Karpas-422 (cell line): ENCODE data around the gene LINGO1. TPM values are rescaled to one million over a fixed set of nuclear protein-coding genes. Genes with fewer than 3 reads are reported as not detected.

Experiments
- DNase-seq: peaks from one replicate; pipeline ENCODE4 v3.0.0-alpha.2; 2015
- H2AFZ ChIP-seq: fragments of 200-600 bp; sonication (generic); 2 replicates; pipeline ENCODE4 v1.6.1; 2014; ENCODE audit warnings: antibody characterized with exemption, low read length, mixed read lengths
- H3K27ac ChIP-seq: fragments of 200-600 bp; sonication (generic); 2 replicates; pipeline ENCODE4 v1.5.1; 2014; ENCODE audit warnings: mild to moderate bottlenecking, low read length, moderate library complexity
- H3K27me3 ChIP-seq: fragments of 200-600 bp; sonication (generic); 2 replicates; pipeline ENCODE4 v1.6.1; 2014; ENCODE audit warnings: low read length, mixed read lengths
- H3K36me3 ChIP-seq: fragments of 200-600 bp; sonication (generic); 2 replicates; pipeline ENCODE4 v1.6.1; 2014; ENCODE audit warnings: low read length, mixed read lengths; ENCODE audit not compliant: insufficient read depth
- H3K4me1 ChIP-seq: fragments of 200-600 bp; sonication (generic); 2 replicates; pipeline ENCODE4 v1.6.1; 2014; ENCODE audit warnings: mild to moderate bottlenecking, low read length, mixed read lengths
- H3K4me2 ChIP-seq: fragments of 200-600 bp; sonication (generic); 2 replicates; pipeline ENCODE4 v1.6.1; 2014; ENCODE audit warnings: low read length, low read depth, mild to moderate bottlenecking; ENCODE audit not compliant: poor library complexity, severe bottlenecking
- H3K4me3 ChIP-seq: fragments of 200-600 bp; sonication (generic); 2 replicates; pipeline ENCODE4 v1.5.1; 2014; ENCODE audit warnings: mild to moderate bottlenecking, antibody characterized with exemption, low read length, mixed read lengths
- H3K79me2 ChIP-seq: fragments of 200-600 bp; sonication (generic); 2 replicates; pipeline ENCODE4 v1.6.1; 2014; ENCODE audit warnings: mild to moderate bottlenecking, low read length, mixed read lengths
- H3K9ac ChIP-seq: fragments of 200-600 bp; sonication (generic); 2 replicates; pipeline ENCODE4 v1.6.0; 2014; ENCODE audit warnings: low read length
- H3K9me2 ChIP-seq: fragments of 200-600 bp; sonication (generic), shearing (Covaris generic); replicated peaks from 2 replicates; pipeline ENCODE4 v1.6.0; 2014; ENCODE audit warnings: mild to moderate bottlenecking, low read length, moderate library complexity; ENCODE audit not compliant: insufficient read depth
- H3K9me3 ChIP-seq: fragments of 300-700, 200-600 bp; sonication (generic); 2 replicates; pipeline ENCODE4 v1.6.1; 2014; ENCODE audit warnings: low read length, mixed read lengths
- H4K20me1 ChIP-seq: fragments of 200-600 bp; sonication (generic); 2 replicates; pipeline ENCODE4 v1.6.1; 2014; ENCODE audit warnings: mild to moderate bottlenecking, antibody characterized with exemption, low read length, low read depth; ENCODE audit not compliant: insufficient read depth
- total RNA-seq: library from RNA; depleted of rRNA; stranded (reverse); fragments of >200 nt; shearing (Covaris generic); gene quantifications from 2 replicates; pipeline ENCODE4 v1.2.3, GENCODE V29; 2014; ENCODE audit warnings: low replicate concordance

The LINGO1 gene
- total RNA-seq, 1 experiment from 2014 or later = not detected

GRCh38 chr15:77611767-77612166, 20.9 kb downstream of the LINGO1 start:
- H3K4me3 ChIP-seq = no peak overlapping the region
- no peak overlapping the region for H3K4me2 ChIP-seq
- H3K27ac ChIP-seq = no peak overlapping the region
- no peaks in the 10 kb centered on the region for H3K79me2 ChIP-seq
- H3K36me3 ChIP-seq = no peaks in the 10 kb centered on the region
- H3K27me3 ChIP-seq = no peaks in the 10 kb centered on the region
- no peak overlapping the region for H2AFZ ChIP-seq
- H4K20me1 ChIP-seq = no peaks in the 10 kb centered on the region
- no peaks in the 10 kb centered on the region for H3K4me1 ChIP-seq
- H3K9me2 ChIP-seq = no peaks in the 10 kb centered on the region
- no peak overlapping the region for H3K9ac ChIP-seq
- DNase-seq = no peak
- no peaks in the 10 kb centered on the region for H3K9me3 ChIP-seq

GRCh38 chr15:77610731-77611130, 22.0 kb downstream of the LINGO1 start:
- no peak overlapping the region for H3K4me3 ChIP-seq
- H3K4me1 ChIP-seq = no peaks in the 10 kb centered on the region
- H3K27ac ChIP-seq = no peak overlapping the region
- H3K9ac ChIP-seq = no peak overlapping the region
- no peaks in the 10 kb centered on the region for H3K36me3 ChIP-seq
- H3K27me3 ChIP-seq = no peaks in the 10 kb centered on the region
- H3K79me2 ChIP-seq = no peaks in the 10 kb centered on the region
- no peak for DNase-seq
- H4K20me1 ChIP-seq = no peaks in the 10 kb centered on the region
- H2AFZ ChIP-seq = no peak overlapping the region
- no peak overlapping the region for H3K4me2 ChIP-seq
- no peaks in the 10 kb centered on the region for H3K9me2 ChIP-seq
- no peaks in the 10 kb centered on the region for H3K9me3 ChIP-seq

DNA sequence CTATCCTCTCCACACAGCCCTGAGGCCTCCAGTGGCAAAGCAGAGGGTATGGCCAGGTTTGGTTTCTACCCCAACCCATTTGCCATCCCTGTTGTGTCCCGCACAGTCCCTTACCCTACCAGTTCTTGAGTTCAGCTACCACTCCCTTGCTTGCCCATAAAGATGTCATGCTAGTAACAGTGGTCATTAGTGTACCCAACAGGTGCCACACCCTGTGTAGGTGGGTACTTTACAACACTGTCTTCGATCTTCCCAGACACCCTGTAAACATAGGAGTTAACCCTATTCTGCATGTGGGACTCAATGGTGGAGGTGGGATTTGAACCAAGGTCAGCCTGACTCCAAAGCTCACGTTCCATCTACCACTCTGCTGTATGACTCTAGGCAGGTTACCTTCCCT, 23.2 kb downstream of the LINGO1 start:
- Histone ChIP-seq H3K9ac (no peak overlapping the region), H3K36me3 (no peaks in the 10 kb centered on the region), H3K9me3 (no peaks in the 10 kb centered on the region), H3K4me3 (no peak overlapping the region), H3K4me1 (no peaks in the 10 kb centered on the region), H3K4me2 (no peak overlapping the region), H3K79me2 (no peaks in the 10 kb centered on the region), H3K27ac (no peak overlapping the region), H4K20me1 (no peaks in the 10 kb centered on the region), H2AFZ (no peak overlapping the region), H3K9me2 (no peaks in the 10 kb centered on the region), H3K27me3 (no peaks in the 10 kb centered on the region)
- no peak for DNase-seq

DNA sequence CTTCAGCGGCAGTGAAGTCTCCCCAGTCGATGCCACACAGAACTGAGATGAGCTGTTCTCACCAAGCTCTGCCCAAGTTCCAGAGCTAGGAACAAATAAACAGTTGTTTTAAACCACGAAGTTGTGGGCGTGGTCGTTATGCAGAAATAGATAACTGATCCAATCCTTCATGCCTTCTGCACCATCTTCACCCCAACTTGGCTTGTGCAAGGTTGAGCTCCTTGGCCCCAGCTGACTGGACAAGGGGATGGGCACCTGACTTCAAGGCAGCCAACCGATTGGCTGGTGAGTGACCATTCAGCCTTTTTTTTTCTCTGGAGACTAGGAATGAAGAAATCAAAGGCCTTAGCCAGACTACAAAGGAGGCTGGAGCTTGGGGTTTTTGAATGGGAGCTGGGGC, 23.9 kb downstream of the LINGO1 start:
- Histone ChIP-seq H3K4me2 (no peak overlapping the region), H2AFZ (no peak overlapping the region), H3K9me3 (no peaks in the 10 kb centered on the region)

GRCh38 chr15:77607894-77608261, 24.8 kb downstream of the LINGO1 start:
- Histone ChIP-seq H3K4me3 (no peak overlapping the region), H3K4me2 (no peak overlapping the region), H3K27ac (no peak overlapping the region), H4K20me1 (no peaks in the 10 kb centered on the region), H3K9me2 (no peaks in the 10 kb centered on the region), H3K9ac (no peak overlapping the region), H2AFZ (no peak overlapping the region), H3K27me3 (no peaks in the 10 kb centered on the region), H3K4me1 (no peaks in the 10 kb centered on the region), H3K79me2 (no peaks in the 10 kb centered on the region), H3K36me3 (no peaks in the 10 kb centered on the region), H3K9me3 (no peaks in the 10 kb centered on the region)
- no peak for DNase-seq

More for the DNA sequence above, 23.9 kb downstream of the LINGO1 start:
- H3K36me3 ChIP-seq = no peaks in the 10 kb centered on the region
- H3K4me1 ChIP-seq = no peaks in the 10 kb centered on the region
- no peak for DNase-seq
- no peaks in the 10 kb centered on the region for H3K79me2 ChIP-seq
- no peaks in the 10 kb centered on the region for H4K20me1 ChIP-seq
- no peak overlapping the region for H3K27ac ChIP-seq
- no peaks in the 10 kb centered on the region for H3K27me3 ChIP-seq
- H3K9me2 ChIP-seq = no peaks in the 10 kb centered on the region
- H3K9ac ChIP-seq = no peak overlapping the region
- no peak overlapping the region for H3K4me3 ChIP-seq

DNA sequence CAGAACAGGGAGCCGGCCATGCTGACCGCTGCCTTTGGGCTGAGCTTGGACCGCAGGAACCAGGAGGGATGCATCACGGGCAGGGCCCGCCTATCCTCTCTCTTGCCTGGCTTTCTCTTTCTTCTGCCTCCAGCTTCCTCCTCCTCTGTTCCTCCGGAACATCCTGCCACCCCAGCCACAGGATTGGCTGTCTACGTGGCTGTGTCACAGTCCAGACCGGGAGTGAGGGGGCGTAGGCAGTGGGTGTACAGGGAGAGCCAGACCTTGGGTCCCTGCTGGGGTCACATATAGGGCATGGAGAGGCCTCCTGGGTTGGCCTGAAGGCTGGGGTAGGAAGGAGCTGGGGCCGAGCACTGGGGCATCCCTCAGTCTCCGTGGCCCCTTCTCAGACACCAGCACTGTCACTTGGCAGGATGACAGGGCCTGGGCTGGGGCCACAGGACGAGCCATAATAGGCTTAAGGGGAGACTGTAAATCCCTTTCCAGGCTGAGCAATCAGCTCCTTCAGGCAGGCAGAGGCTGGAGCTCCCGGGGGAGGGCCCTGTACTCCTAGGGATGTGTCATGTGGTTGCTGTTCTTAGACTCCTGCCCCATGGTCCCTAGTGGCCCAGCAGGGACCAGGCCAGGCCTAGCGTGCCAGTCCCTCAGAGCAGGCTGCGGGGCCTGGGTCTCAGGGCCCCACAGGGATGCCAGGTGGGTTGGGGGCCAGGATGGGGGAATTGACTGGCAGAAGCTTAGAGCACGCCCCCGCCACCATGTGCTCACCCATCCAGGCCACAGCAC, 25.4 kb downstream of the LINGO1 start:
- Histone ChIP-seq H3K27me3 (no peaks in the 10 kb centered on the region), H3K4me3 (no peak overlapping the region), H3K79me2 (no peaks in the 10 kb centered on the region), H3K9me3 (no peaks in the 10 kb centered on the region), H3K4me1 (no peaks in the 10 kb centered on the region), H2AFZ (no peak overlapping the region), H3K36me3 (no peaks in the 10 kb centered on the region), H4K20me1 (no peaks in the 10 kb centered on the region), H3K9ac (no peak overlapping the region), H3K4me2 (no peak overlapping the region), H3K9me2 (no peaks in the 10 kb centered on the region), H3K27ac (no peak overlapping the region)
- no peak for DNase-seq

- Histone ChIP-seq H2AFZ (no peak overlapping the region), H3K27ac (no peak overlapping the region), H3K4me3 (no peak overlapping the region), H3K9me3 (no peaks in the 10 kb centered on the region), H3K9ac (no peak overlapping the region), H3K9me2 (no peaks in the 10 kb centered on the region), H4K20me1 (no peaks in the 10 kb centered on the region), H3K79me2 (no peaks in the 10 kb centered on the region), H3K36me3 (no peaks in the 10 kb centered on the region), H3K4me1 (no peaks in the 10 kb centered on the region), H3K27me3 (no peaks in the 10 kb centered on the region), H3K4me2 (no peak overlapping the region)
- no peak for DNase-seq
Observed at GRCh38 chr15:77606142-77607034, 26.3 kb downstream of the LINGO1 start.

DNA sequence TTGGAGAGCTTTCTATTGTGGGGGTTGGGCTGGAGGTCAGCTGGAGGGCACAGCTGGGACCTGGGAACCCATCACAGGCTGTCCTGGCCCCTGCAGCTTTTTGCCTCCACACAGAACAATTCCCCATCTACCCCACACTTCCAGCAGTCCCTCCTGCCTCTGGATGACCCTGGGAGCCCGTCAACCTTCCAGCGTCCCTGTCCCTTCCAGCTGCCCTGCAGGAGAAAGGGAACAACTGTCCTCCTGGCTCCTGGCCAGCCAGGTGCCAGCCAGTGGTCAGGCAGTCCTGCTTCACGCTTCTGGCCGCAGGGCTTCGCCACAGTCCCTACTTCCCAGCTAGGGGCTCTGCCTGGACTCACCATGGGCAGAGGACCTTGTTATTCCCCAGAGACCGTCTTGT, 27.2 kb downstream of the LINGO1 start:
- H3K4me1 ChIP-seq = peaks cover 2% of the 10 kb centered on the region
- H2AFZ ChIP-seq = no peak overlapping the region

More for the DNA sequence above, 27.2 kb downstream of the LINGO1 start:
- H3K27ac ChIP-seq = no peak overlapping the region
- no peaks in the 10 kb centered on the region for H3K27me3 ChIP-seq
- H3K79me2 ChIP-seq = no peaks in the 10 kb centered on the region
- no peak overlapping the region for H3K4me3 ChIP-seq
- H4K20me1 ChIP-seq = no peaks in the 10 kb centered on the region
- H3K9me3 ChIP-seq = no peaks in the 10 kb centered on the region
- no peaks in the 10 kb centered on the region for H3K36me3 ChIP-seq
- no peaks in the 10 kb centered on the region for H3K9me2 ChIP-seq
- H3K4me2 ChIP-seq = no peak overlapping the region
- no peak overlapping the region for H3K9ac ChIP-seq
- no peak for DNase-seq
